H1 (cell line): ENCODE measurements around the gene RANGRF. TPM values are rescaled to one million over a fixed set of nuclear protein-coding genes. Genes with fewer than 3 reads are reported as not detected.
A peak's percentile ranks its signal among the peaks of the same experiment; 100 is the strongest.

Experiments used
- CTCF ChIA-PET: fragments of 300-600 bp; sonication (Branson Sonifier 250); formaldehyde crosslinking; loops from one replicate; lab custom pipeline; 2021; ENCODE audit not compliant: partially characterized antibody; lab: Charles Lee
- POLR2A ChIA-PET: fragments of 300-600 bp; sonication (Branson Sonifier 250); formaldehyde crosslinking; loops from one replicate; lab custom pipeline; 2021; ENCODE audit warnings: inconsistent platforms; ENCODE audit not compliant: partially characterized antibody; lab: Charles Lee
- DNase-seq, 2 experiments: peaks; one replicate each; pipeline versions ENCODE4 v3.0.0 to v3.0.0-alpha.2; 2010 to 2022; ENCODE audit warnings: low spot score in 2 of 2, low read depth in 1 of 2, mixed read lengths in 1 of 2
- FAIRE-seq: peaks from 2 replicates; lab custom pipeline; 2011; peaks lifted over from hg19 to GRCh38; lab: Jason Lieb, UNC
- H2AFZ ChIP-seq: 2 replicates; pipeline ENCODE4 v1.8.1; 2012; ENCODE audit warnings: low read length, inconsistent platforms
- H2AK5ac ChIP-seq: 2 replicates; pipeline ENCODE4 v1.6.1; 2013; ENCODE audit warnings: low read depth, low read length
- H2BK120ac ChIP-seq: replicated peaks from 2 replicates; pipeline ENCODE3; 2013; ENCODE audit warnings: low read depth, low read length, inconsistent platforms
- H2BK12ac ChIP-seq: 2 replicates; pipeline ENCODE4 v1.6.1; 2013; ENCODE audit warnings: low read depth, low read length
- H2BK15ac ChIP-seq: 2 replicates; pipeline ENCODE4 v1.6.1; 2013; ENCODE audit warnings: low read length
- H2BK20ac ChIP-seq: 2 replicates; pipeline ENCODE4 v1.6.1; 2013; ENCODE audit warnings: low read length
- H2BK5ac ChIP-seq: 2 replicates; pipeline ENCODE4 v1.6.1; 2013; ENCODE audit warnings: low read depth, low read length
- H3K14ac ChIP-seq: 2 replicates; pipeline ENCODE4 v1.6.1; 2013; ENCODE audit warnings: inconsistent platforms; ENCODE audit not compliant: insufficient read length
- H3K18ac ChIP-seq: 2 replicates; pipeline ENCODE4 v1.6.1; 2013; ENCODE audit warnings: low read length; ENCODE audit errors: extremely low read depth
- H3K23ac ChIP-seq: 2 replicates; pipeline ENCODE4 v1.6.1; 2013; ENCODE audit warnings: inconsistent platforms; ENCODE audit not compliant: insufficient read length
- H3K23me2 ChIP-seq: 2 replicates; pipeline ENCODE4 v1.6.1; 2013; ENCODE audit warnings: low read depth, low read length
- H3K27ac ChIP-seq: 2 replicates; pipeline ENCODE4 v1.6.1; 2011; ENCODE audit warnings: low read depth, low read length, inconsistent platforms
- H3K27me3 ChIP-seq, 4 experiments: replicated peaks in 1 of 4; 1 replicate in 1 of 4; 2 replicates in 3 of 4; pipeline versions ENCODE4 v1.6.1 to v1.8.1; 2011 to 2013; ENCODE audit warnings: low read length in 3 of 4, mild to moderate bottlenecking in 3 of 4, inconsistent platforms in 2 of 4, mixed read lengths in 2 of 4, moderate library complexity in 1 of 4; ENCODE audit not compliant: control insufficient read depth in 3 of 4, insufficient read depth in 3 of 4; ENCODE audit errors: extremely low read depth in 1 of 4
- H3K36me3 ChIP-seq, 4 experiments: 2 replicates each; pipeline versions ENCODE4 v1.6.1 to v1.8.1; 2011 to 2013; ENCODE audit warnings: mild to moderate bottlenecking in 4 of 4, low read length in 3 of 4, moderate library complexity in 2 of 4, control low read depth in 1 of 4, inconsistent platforms in 1 of 4; ENCODE audit not compliant: insufficient read depth in 4 of 4, control insufficient read depth in 2 of 4
- H3K4ac ChIP-seq: replicated peaks from 2 replicates; pipeline ENCODE3; 2013; ENCODE audit warnings: low read length, low read depth, mixed read lengths, inconsistent platforms; ENCODE audit not compliant: insufficient read length
- H3K4me1 ChIP-seq, 4 experiments: replicated peaks in 1 of 4; 1 replicate in 1 of 4; 2 replicates in 3 of 4; pipeline versions ENCODE4 v1.6.1 to v1.8.1; 2011 to 2013; ENCODE audit warnings: low read length in 3 of 4, inconsistent platforms in 2 of 4, mixed read lengths in 1 of 4; ENCODE audit not compliant: insufficient read depth in 4 of 4, control insufficient read depth in 3 of 4
- H3K4me2 ChIP-seq, 2 experiments: 2 replicates each; pipeline versions ENCODE4 v1.6.1 to v1.8.1; 2011 to 2013; ENCODE audit warnings: low read depth in 2 of 2, low read length in 2 of 2, control low read depth in 1 of 2, inconsistent platforms in 1 of 2, mild to moderate bottlenecking in 1 of 2; ENCODE audit not compliant: insufficient read depth in 1 of 2
- H3K4me3 ChIP-seq, 4 experiments: fragments of 200-600, 300-600 bp in 1 of 4; sonication (generic), shearing (Covaris generic), sonication (Bioruptor Twin) in 1 of 4; 2 replicates each; pipeline versions ENCODE4 v1.5.1 to v1.8.1; 2011 to 2016; ENCODE audit warnings: low read length in 4 of 4, low read depth in 3 of 4, control low read depth in 2 of 4, inconsistent platforms in 2 of 4, mild to moderate bottlenecking in 2 of 4, mixed read lengths in 1 of 4, moderate library complexity in 1 of 4; ENCODE audit not compliant: insufficient read depth in 2 of 4; ENCODE audit errors: extremely low read depth in 1 of 4
- H3K56ac ChIP-seq: replicated peaks from 2 replicates; pipeline ENCODE3; 2013; ENCODE audit warnings: low read depth, mild to moderate bottlenecking, mixed read lengths, low read length, inconsistent platforms; ENCODE audit not compliant: insufficient read length
- H3K79me1 ChIP-seq: 2 replicates; pipeline ENCODE4 v1.6.1; 2013; ENCODE audit warnings: low read depth, low read length, control low read depth
- H3K79me2 ChIP-seq, 2 experiments: 2 replicates each; pipeline versions ENCODE4 v1.6.1 to v1.8.1; 2012 to 2013; ENCODE audit warnings: low read length in 2 of 2, mild to moderate bottlenecking in 2 of 2, inconsistent platforms in 1 of 2; ENCODE audit not compliant: insufficient read depth in 2 of 2, control insufficient read depth in 1 of 2
- H3K9ac ChIP-seq, 4 experiments: replicated peaks in 1 of 4; 1 replicate in 1 of 4; 2 replicates in 3 of 4; pipeline versions ENCODE4 v1.6.1 to v1.8.1; 2011 to 2013; ENCODE audit warnings: low read depth in 3 of 4, low read length in 3 of 4, control low read depth in 2 of 4, mild to moderate bottlenecking in 2 of 4, moderate library complexity in 2 of 4, inconsistent platforms in 1 of 4; ENCODE audit errors: extremely low read depth in 1 of 4
- H3K9me3 ChIP-seq, 2 experiments: 2 replicates each; pipeline versions ENCODE4 v1.6.1 to v1.8.1; 2012 to 2013; ENCODE audit warnings: mild to moderate bottlenecking in 2 of 2, moderate library complexity in 2 of 2, control low read depth in 1 of 2, inconsistent platforms in 1 of 2, low read depth in 1 of 2, low read length in 1 of 2, mixed read lengths in 1 of 2; ENCODE audit not compliant: insufficient read depth in 2 of 2
- H4K20me1 ChIP-seq, 2 experiments: replicated peaks in 1 of 2; 2 replicates each; pipeline versions ENCODE3 to v1.8.1; 2011 to 2013; ENCODE audit warnings: inconsistent platforms in 2 of 2, low read length in 2 of 2, mild to moderate bottlenecking in 1 of 2; ENCODE audit not compliant: insufficient read depth in 2 of 2, control insufficient read depth in 1 of 2
- H4K5ac ChIP-seq: 2 replicates; pipeline ENCODE4 v1.6.1; 2013; ENCODE audit warnings: low read length, low read depth, mixed read lengths, inconsistent platforms; ENCODE audit not compliant: insufficient read length
- H4K8ac ChIP-seq: 2 replicates; pipeline ENCODE4 v1.8.0; 2013; ENCODE audit warnings: mild to moderate bottlenecking, moderate library complexity, low read length, inconsistent platforms; ENCODE audit not compliant: insufficient read depth; ENCODE audit errors: extremely low read depth
- H4K91ac ChIP-seq: replicated peaks from 2 replicates; pipeline ENCODE3; 2013; ENCODE audit warnings: low read length, mixed read lengths, inconsistent platforms; ENCODE audit not compliant: insufficient read length
- BACH1 ChIP-seq: IDR thresholded peaks from 2 replicates; pipeline ENCODE4 v1.6.1; 2012; ENCODE audit warnings: low read length, improper control_type of control experiment
- CHD1 ChIP-seq: IDR thresholded peaks from 2 replicates; pipeline ENCODE4 v1.6.1; 2012; ENCODE audit warnings: low read depth, low read length, improper control_type of control experiment
- CTBP2 ChIP-seq: IDR thresholded peaks from 2 replicates; pipeline ENCODE4 v1.7.0; 2011; ENCODE audit warnings: borderline replicate concordance, mild to moderate bottlenecking, moderate library complexity, mixed read lengths, low read length; ENCODE audit not compliant: insufficient read depth, insufficient read length
- EGR1 ChIP-seq: IDR thresholded peaks from 2 replicates; pipeline ENCODE4 v1.6.1; 2011; ENCODE audit warnings: low read depth, low read length, borderline replicate concordance
- HDAC6 ChIP-seq: IDR thresholded peaks from one replicate; pipeline ENCODE4 v1.7.1; 2012; ENCODE audit warnings: low read depth, mild to moderate bottlenecking, inconsistent platforms, low read length, moderate library complexity
- NANOG ChIP-seq: IDR thresholded peaks from 2 replicates; pipeline ENCODE4 v1.6.1; 2011; ENCODE audit warnings: low read length, low read depth, mild to moderate bottlenecking, inconsistent platforms; ENCODE audit not compliant: insufficient read depth, poor library complexity, severe bottlenecking
- POLR2A ChIP-seq, 2 experiments: IDR thresholded peaks; 1 replicate in 1 of 2; 2 replicates in 1 of 2; pipeline ENCODE4 v1.6.1; 2011; ENCODE audit warnings: low read depth in 2 of 2, low read length in 2 of 2, mild to moderate bottlenecking in 2 of 2; ENCODE audit errors: control extremely low read depth in 1 of 2
- SP2 ChIP-seq: IDR thresholded peaks from 2 replicates; pipeline ENCODE4 v1.6.1; 2012; ENCODE audit warnings: mild to moderate bottlenecking, low read length, inconsistent platforms
- TCF12 ChIP-seq: IDR thresholded peaks from 2 replicates; pipeline ENCODE4 v1.6.1; 2011; ENCODE audit warnings: low read depth, mild to moderate bottlenecking, low read length
- YY1 ChIP-seq: IDR thresholded peaks from 2 replicates; pipeline ENCODE4 v1.6.1; 2011; ENCODE audit warnings: low read depth, mild to moderate bottlenecking, low read length
- WGBS, 2 experiments: shearing (Covaris generic) in 1 of 2; methylation state at CpG; one replicate each; pipeline versions ENCODE4 v1.1.6 to v1.1.7; 2013 to 2015; ENCODE audit warnings: low lambda C conversion rate in 2 of 2, mixed read lengths in 2 of 2, inconsistent platforms in 1 of 2, low coverage in 1 of 2, missing lambda C conversion rate in 1 of 2; ENCODE audit not compliant: insufficient replicate concordance in 2 of 2, insufficient coverage in 1 of 2, insufficient read length in 1 of 2; ENCODE audit errors: extremely low coverage in 1 of 2, missing lambda C conversion rate in 1 of 2; 5-methylcytosine and 5-hydroxymethylcytosine counted together
- polyA plus RNA-seq, 7 experiments: library from polyadenylated mRNA; depleted of rRNA in 3 of 7; stranded (reverse) in 5 of 7; unstranded in 2 of 7; fragments of >200 nt in 5 of 7; fragments of 200-250 nt in 2 of 7; gene quantifications; 1 replicate in 5 of 7; 2 replicates in 1 of 7; 4 replicates in 1 of 7; pipeline versions ENCODE4 v1.2.1 to v1.2.3, GENCODE V29; 2011 to 2013; ENCODE audit warnings: missing spikeins in 2 of 7, mixed read lengths in 2 of 7
- total RNA-seq: library from RNA; stranded (reverse); fragmentation: NEBNext Ultra II Directional; extraction: Animal tissue kit (Norgen Biotek cat#: 25700); gene quantifications from 2 replicates; pipeline ENCODE4 v1.2.1, GENCODE V29; 2021
- TF ChIP-seq, protein P1 (sequence below): IDR thresholded peaks from 2 replicates; pipeline ENCODE4 v1.6.1; 2011; ENCODE audit warnings: low read length, improper control_type of control experiment
- TF ChIP-seq, protein P2 (sequence below): IDR thresholded peaks from 2 replicates; pipeline ENCODE4 v1.6.1; 2011; ENCODE audit warnings: low read depth, mild to moderate bottlenecking, low read length; ENCODE audit not compliant: insufficient read depth

Gene RANGRF
- total and polyA plus RNA-seq, 2 of the 8 experiments (the other 6 are each of a cell fraction or from before 2014, with no cell fraction given): 36.9 to 49.6 TPM

- ChIA-PET CTCF (interaction anchor here (0.6 to 1.0 kb wide), 2 partner anchors 10 to 45 kb away, joined by 4 read pairs; no protein-coding TSS in a partner anchor), POLR2A (interaction anchor here (0.6 to 1.0 kb wide), 2 partner anchors 61 to 66 kb away, joined by 3 to 5 read pairs; partner anchors contain the start of gene KRABD2)
- 86% methylated on average over 10 of the region's 10 CpGs; no CpG with 5 or more reads in 1 of the 2 experiments for WGBS, 2 experiments
- TF ChIP-seq CHD1 (no peak), EGR1 (no peak), SP2 (no peak), POLR2A (IDR thresholded peaks at IDR 0.05; ENCODE audit: control extremely low read depth in 1 of 2, low read depth in 2 of 2, low read length in 2 of 2) (no peak), NANOG (no peak), YY1 (no peak), BACH1 (no peak), CTBP2 (no peak), TCF12 (no peak), HDAC6 (no peak)
- TF ChIP-seq, protein P1, sequence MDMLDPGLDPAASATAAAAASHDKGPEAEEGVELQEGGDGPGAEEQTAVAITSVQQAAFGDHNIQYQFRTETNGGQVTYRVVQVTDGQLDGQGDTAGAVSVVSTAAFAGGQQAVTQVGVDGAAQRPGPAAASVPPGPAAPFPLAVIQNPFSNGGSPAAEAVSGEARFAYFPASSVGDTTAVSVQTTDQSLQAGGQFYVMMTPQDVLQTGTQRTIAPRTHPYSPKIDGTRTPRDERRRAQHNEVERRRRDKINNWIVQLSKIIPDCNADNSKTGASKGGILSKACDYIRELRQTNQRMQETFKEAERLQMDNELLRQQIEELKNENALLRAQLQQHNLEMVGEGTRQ: no peak
- TF ChIP-seq, protein P2, sequence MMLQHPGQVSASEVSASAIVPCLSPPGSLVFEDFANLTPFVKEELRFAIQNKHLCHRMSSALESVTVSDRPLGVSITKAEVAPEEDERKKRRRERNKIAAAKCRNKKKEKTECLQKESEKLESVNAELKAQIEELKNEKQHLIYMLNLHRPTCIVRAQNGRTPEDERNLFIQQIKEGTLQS: no peak
Measured at GRCh38 chr17:8310601-8311123, 22.2 kb downstream of the RANGRF start.

More at GRCh38 chr17:8310601-8311123, 22.2 kb downstream of the RANGRF start:
- H3K27me3 ChIP-seq: peaks cover 3 to 14% (median 11%) of the 10 kb centered on the region in 4 experiments; a peak in 6 of 7 replicates
- no peak overlapping the region for H3K56ac ChIP-seq
- no peak overlapping the region for H2BK12ac ChIP-seq
- H3K18ac ChIP-seq: no peak overlapping the region
- no peak overlapping the region for H2BK120ac ChIP-seq
- no peak overlapping the region for H2BK5ac ChIP-seq
- no peak overlapping the region for H2AFZ ChIP-seq
- H2AK5ac ChIP-seq: no peak overlapping the region
- no peak for FAIRE-seq
- no peak overlapping the region for H3K14ac ChIP-seq
- H3K79me1 ChIP-seq: no peaks in the 10 kb centered on the region
- no peaks in the 10 kb centered on the region for H3K9me3 ChIP-seq
- peak overlapping the region; percentile 85; the same call in 1 of the 2 replicates for H4K8ac ChIP-seq
- no peak overlapping the region for H2BK15ac ChIP-seq
- H3K4ac ChIP-seq: no peak overlapping the region
- H3K23me2 ChIP-seq: peaks cover 9% of the 10 kb centered on the region
- no peak overlapping the region for H3K23ac ChIP-seq
- no peak overlapping the region for H3K4me3 ChIP-seq
- H3K4me2 ChIP-seq: no peak overlapping the region
- H3K79me2 ChIP-seq: no peaks in the 10 kb centered on the region
- DNase-seq: no peak
- H3K27ac ChIP-seq: no peak overlapping the region
- no peak overlapping the region for H4K91ac ChIP-seq
- H4K20me1 ChIP-seq: no peaks in the 10 kb centered on the region
- peaks cover 0 to 12% (median 3%) of the 10 kb centered on the region in 4 experiments; a peak in 5 of 7 replicates for H3K4me1 ChIP-seq
- no peak overlapping the region for H4K5ac ChIP-seq
- no peak overlapping the region for H2BK20ac ChIP-seq
- H3K9ac ChIP-seq: no peak overlapping the region
- H3K36me3 ChIP-seq: no peaks in the 10 kb centered on the region
